Superior temporal gyrus (tissue), 1 donor: ENCODE results near the gene PHLDB1.

Source experiments
- DNase-seq: peaks from one replicate; pipeline ENCODE4 v3.0.0-alpha.2; 2016; ENCODE audit errors: extremely low spot score

The PHLDB1 gene

DNA sequence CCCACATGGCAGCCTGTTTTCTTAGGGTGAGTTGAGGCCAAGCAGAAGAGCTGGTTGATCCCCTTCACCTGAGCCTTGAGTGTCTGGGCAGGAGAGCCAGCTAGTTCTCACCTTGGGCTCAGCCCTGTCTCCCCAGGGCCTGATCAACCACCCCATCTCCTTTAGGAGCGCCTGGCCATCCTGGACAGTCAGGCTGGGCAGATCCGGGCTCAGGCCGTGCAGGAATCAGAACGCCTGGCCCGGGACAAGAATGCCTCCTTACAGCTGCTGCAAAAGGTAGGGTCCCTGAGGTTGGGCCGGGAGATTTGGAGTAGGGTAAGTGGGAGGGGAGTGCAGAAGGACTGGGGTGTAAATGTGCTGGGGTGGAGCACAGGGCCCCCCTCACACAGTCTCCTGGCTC lies 31.3 kb downstream of the PHLDB1 start:
- no peak for DNase-seq

DNA sequence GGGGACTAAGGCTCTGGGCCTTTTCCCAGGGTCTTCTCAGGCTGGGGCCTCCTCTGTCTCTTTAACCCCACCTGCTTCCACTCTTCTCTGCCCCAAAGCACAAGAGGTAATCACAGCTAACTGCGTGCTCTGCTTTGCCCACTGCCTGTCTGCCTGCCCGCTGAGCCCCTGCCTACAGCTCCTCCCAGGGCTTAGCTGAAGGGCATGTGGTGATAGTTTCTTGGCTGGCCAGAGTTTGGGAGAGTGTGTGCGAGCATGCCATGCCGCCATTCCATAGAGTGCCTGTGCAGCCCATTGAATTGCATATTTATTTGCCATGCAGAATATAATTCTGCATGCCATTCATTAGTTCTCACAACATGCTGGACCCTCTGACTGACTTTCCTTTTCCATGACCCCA lies 32.5 kb downstream of the PHLDB1 start:
- DNase-seq: no peak

DNA sequence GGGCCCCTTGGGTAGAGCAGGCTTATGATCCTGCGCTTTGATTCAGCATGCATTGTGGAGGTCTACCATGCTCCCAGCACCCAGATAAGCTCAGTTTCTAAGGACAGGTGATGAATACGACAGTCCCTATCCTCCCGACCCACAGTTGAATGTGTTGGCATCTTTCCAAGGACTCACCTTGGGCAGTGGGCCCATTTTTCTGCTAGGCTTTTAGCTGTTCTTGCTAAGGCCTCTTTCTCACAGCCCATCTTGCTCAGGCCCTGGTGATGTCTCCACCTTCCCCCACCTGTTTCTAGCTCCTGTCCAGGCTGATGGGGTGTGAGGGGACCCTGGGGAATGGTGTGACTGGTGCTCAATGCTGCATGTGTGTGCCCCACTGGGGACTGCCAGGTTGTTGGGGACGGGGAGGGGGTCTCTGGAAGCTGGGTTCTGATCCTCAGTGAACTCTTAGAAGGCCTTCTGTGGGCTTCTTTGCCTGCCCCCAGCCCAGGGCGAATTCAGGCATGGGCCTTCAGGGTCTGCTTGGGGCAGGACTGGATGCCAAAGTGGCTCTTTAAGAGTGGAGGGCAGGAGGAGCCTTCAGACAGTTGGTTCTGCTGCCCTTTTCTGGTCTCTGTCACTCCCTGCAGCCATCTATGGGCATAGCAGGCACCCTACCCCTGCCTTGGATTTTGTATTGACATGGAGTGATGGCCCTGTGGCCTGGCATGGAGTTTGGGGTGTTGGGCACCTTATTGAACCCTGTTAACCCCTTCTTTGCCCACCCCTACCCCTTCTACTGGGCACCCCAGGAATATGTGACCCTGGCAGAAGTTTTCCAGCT lies 33.1 kb downstream of the PHLDB1 start:
- DNase-seq: no peak

DNA sequence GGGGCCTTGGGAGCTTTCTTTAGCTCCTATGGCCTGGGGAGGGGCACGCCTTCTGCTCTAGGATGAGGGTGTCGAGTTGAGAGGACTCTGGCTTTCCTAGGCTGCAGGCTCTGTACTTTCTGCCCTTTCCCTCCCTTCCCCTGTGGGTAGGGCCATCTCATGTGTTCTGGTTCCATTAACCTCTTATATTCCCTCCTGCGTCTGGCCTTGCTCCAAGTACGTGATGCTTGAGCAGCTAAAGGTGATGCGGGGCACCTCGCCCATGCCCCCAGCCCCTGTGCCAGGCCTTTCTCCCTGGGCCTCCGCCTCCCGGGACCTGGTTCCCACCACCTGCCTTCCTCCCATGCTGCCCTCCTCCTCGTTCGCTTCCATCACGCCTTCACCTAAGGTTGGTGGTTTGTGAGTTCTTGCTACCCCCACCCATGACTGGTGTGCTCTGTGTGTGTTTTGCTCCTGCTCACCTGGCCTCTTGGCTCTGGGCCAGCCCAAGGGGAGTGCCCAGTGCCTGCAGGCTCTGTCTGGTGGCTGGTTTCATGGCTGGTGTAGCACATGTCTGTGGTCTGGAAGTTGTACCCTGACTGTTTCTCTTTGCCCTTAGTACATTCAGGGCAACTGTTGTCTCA lies 34.1 kb downstream of the PHLDB1 start:
- DNase-seq: no peak

DNA sequence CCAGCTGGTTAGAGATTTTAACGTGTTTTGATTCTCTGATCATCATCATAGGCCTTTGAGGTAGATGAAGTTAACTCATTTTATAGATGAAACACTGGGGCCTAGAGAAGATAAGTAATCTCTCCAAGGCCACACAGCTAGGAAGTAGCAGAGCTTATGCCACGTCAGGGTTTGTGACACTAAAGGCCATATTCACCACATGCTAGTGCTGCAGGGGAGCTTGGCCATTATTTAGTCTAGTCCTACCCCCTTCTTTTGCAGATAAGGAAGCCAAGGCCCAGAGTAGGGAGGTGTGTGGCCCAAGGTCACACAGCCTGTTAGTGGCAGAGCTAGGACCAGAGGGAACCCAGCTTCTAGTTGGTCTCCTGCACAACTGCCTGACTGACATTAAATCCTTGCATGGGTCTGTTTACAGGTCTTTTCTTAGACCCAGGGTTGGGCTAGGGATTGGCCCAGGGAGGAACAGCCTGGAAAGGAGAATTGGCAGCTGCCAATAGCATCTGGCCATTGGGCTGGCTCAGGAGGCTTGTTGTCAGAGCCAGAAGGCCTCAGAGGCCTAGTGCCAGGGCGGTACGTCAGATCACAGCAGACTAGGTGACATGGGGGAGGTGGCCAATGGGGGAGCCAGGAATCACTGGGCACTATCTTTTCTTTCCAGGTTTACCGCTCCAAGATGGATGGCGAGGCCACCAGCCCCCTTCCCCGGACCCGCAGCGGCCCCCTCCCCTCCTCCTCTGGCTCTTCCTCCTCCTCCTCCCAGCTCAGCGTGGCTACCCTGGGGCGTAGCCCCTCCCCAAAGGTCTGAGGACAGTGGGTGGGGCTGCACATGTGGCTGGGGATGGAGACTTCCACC lies 36.0 kb downstream of the PHLDB1 start:
- no peak for DNase-seq

DNA sequence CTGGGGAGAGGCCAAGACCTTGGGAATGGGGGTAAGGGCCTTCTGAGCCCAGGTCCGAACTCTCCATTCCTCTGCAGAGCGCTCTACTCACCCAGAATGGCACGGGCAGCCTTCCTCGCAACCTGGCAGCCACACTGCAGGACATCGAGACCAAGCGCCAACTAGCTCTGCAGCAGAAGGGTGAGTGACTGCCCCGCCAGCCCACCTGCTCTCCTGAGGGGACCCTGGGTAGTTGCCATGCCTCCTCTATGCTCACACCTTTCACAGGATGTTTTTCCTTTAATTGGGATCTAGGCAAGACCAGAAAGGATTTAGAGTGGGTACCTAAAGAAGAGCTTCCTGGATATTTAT lies 36.6 kb downstream of the PHLDB1 start:
- no peak for DNase-seq

DNA sequence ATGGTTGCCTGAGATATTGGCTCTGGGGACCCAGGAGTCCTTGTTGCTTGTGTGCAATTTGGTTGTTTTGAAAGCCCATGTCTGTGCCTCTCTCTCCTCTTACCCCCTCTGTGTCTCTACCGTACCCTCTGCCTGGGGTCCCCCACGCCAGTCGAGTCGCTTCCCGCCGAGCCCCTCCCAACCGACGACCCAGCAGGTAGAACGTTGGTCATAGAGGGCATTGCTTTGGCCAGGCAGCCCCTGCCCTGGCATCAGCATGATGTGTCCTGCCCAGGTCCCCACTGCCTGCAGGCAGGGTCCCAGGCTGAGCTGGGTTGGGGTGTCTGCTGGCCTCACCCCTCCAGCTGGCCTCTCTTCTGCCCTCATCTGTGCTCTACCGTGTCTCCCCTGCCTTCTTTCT lies 37.1 kb downstream of the PHLDB1 start:
- DNase-seq: no peak

DNA sequence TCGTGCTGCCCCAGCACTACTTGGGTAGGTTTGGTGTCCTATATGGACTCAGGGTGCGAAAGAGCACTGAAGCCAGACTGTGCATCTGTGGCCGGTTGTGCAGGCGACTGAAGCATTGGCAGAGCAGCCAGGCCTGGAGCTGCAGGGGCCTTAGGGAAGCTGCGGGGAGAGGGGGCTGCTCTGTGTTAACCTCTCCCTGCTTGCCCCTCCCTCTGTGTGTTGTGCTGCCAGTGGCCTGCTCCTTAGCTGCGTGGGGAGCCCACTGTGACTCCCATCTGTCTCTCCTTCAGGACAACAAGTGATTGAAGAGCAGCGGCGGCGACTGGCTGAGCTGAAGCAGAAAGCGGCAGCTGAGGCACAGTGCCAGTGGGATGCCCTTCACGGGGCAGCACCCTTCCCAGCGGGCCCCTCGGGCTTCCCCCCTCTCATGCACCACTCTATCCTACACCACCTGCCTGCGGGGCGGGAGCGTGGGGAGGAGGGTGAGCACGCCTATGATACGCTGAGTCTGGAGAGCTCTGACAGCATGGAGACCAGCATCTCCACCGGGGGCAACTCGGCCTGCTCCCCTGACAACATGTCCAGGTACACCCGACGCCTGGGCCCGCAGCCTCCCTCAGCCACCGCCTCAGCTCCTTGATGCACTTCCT lies 37.8 kb downstream of the PHLDB1 start:
- DNase-seq: no peak

DNA sequence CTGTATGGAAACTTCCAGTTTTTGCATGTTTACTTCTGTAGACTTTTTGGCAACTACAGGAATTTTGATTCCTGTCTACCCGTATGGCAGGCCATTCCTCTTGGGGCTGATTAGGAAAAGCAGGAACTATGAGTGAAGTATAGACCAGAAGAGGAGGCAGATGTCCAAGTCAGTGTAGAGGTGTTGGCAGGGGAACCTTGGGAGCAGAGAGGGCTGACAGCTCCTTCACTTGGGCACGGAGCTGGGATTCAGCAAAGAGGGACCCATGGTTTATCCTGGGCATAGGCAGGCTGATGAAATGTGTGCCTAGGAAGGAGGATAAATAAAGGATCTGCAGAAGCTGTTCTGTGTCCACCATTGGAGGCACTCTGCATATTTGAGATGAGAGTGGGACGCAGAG lies 39.0 kb downstream of the PHLDB1 start:
- no peak for DNase-seq

DNA sequence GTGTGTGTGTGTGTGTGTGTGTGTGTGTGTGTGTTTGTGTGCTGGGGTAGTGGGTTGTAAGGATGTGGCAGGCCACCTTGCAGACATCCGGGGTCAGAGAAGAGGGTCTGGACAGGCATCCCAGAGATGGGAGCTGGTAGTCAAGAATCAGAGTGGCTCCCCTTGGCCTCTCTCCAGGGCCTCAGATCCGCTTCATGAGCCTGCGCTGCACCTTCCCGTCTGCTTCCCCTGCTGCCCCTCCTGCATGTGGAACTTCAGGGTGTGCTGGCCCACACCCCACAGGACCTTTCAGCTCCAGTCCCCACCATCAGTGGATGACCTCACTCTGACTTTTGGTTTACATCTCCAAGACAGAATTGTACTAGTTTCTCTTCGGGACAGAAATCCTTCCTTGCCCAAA lies 40.9 kb downstream of the PHLDB1 start:
- DNase-seq: no peak

DNA sequence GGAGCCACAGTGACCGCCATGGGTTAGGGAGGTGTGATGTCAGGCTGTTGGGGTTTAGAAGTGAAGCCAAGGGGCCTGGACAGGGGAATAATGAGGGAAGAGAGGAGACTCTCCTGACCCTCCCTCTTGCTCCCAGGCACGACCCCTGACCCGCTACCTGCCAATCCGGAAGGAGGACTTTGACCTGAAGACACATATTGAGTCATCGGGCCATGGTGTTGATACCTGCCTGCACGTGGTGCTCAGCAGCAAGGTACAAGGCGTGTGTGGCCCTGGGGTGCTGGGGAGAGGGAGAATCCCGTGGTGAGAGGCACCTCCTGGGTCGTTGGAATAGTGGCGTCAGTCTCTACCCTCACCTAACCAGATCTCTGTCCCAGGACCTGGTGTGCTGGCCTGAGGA lies 42.5 kb downstream of the PHLDB1 start:
- DNase-seq: no peak

DNA sequence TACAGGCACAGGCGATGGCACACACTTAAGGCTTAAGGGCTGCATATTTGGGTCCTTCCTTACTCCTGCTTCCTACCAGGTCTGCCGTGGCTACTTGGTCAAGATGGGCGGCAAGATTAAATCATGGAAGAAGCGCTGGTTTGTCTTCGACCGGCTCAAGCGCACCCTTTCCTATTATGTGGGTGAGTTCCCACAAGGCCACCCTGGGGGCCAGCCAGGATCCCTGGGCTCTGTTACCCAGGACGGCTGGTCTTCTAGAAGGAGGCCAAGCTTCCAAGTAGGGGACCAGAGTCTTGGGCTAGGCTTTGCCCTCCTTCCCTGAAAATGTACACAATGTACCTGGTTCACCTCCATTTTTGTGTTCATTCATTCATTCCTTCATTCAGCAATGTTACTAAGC lies 43.0 kb downstream of the PHLDB1 start:
- DNase-seq: no peak

DNA sequence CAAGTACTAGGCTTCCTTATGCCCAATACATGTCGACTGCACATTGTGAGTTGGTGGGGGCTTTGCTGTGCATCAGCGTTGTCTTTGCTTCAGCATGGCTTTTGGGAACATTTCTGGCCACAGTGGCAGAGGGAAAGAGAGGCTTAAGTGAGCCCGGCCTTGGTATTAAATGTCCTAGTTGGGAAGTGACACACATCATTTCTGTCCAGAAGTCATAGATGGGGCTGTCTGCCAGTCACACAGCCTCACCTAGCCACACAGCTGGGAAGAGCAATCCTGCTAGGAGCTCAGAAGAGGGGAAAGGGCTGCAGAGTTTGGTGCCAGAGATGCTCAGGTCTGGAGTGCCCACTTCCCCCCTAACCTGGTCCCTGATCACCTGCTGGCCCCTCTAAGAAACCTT lies 44.4 kb downstream of the PHLDB1 start:
- DNase-seq: no peak

DNA sequence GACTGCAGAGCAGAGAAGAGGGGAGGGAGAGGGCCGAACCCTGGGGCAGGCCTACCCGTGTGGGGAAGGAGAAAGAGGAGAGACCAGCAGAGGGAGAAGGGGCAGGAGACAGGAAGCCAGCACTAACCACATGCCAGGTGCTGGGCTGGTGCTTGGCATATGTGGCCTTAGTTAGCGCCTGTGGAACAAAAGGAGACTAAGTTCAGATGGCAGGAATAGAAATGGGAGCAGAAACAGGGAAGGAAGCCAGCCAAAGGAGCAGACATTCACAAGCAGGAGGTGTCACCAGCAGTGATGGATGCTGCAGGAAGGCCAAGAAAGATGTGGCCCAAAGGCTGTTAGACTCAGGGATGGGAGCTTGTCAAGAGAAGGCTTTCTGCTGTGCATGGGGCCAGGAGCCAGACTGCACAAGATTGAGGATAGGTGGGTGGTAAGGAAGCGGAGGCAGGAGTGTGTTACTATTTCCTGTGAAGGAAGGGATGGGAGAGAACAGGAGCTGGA lies 45.3 kb downstream of the PHLDB1 start:
- DNase-seq: peak; percentile 56

DNA sequence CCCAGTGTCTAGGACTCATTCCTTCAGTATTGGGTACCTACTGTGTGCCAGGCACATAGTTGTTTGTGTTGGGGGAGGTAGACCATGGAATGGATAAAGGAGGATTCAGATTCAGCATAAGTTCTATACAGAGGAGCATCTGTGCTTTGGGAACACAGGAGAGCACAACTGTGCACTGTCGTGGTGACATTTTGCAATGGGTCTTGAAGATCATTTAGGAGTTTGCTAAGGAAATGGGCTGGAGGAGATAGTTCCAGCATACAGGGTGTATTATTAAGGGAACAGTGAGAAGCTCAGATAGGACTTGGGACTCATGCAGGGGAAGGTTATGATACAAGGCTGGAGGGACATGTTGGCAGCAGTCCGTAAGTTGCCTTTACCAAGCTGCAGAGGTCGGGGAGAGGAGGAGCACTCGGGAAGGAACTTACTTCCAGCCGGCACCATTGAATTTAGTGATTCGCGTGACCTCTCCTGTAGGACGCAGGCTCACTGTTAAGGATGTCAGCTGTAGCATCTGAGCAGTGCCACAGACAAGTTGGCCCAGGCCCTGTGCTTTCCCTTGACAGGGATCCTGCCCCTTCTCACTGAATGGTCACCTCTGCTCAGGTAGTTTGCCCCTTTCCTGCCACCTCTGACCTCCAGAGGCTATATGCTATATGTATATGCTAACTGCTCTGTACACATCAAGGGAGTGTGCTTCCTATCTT lies 46.4 kb downstream of the PHLDB1 start:
- no peak for DNase-seq

DNA sequence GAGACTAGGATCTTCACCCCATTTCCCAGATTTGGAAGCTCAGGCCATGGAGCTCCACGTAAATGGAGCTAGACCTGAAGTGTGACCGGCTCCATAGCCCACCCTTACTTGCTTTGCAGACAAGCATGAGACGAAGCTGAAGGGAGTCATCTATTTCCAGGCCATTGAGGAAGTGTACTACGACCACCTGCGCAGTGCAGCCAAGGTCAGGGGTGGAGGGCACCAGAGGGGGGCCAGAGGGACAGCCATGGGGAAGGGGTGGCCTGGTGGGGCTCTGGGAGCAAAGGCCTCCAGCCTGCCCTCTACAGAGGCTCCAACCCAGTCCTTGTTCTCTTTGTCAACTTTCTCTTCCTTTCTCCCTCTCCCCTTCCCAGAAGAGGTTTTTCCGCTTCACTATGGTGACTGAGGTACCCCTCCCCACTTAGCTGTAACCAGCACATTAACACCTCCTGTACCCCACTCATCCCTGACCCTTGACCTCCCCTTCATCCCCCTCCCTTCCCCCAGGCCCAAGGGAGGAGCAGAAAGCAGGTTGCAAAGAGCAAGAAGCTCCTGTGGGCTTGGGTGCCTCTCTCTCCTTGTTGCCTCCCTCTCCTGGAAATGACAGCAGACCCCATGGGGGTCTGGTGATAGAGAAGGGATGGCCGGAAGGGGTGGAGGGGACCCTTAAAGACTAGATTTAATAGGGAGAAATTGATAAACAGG lies 48.2 kb downstream of the PHLDB1 start:
- DNase-seq: no peak

DNA sequence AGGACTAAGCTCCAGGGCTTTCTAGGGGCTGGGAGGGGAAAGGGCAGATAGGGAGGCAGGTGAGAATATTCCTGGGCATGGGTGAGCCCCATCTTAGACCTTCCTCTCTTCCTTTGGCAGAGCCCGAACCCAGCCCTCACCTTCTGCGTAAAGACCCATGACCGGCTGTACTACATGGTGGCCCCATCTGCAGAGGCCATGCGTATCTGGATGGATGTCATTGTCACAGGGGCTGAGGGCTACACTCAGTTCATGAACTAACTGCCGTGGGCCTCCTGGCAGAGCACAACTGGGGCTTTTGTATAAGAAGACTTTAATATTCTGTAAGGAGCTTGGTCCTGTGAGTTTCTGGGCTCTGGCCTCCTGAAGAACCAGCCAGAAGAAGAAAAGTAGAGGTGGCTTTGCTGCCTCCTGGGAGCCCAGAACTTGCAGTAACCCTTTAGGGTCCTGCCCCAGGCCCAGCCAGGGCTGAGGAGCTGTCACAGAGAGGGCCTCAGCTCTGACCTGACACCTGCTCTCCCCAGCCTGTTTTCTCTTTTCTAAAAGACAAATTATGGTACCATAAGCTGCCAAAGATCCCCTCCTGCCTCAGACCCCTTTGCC lies 49.2 kb downstream of the PHLDB1 start:
- DNase-seq: no peak

DNA sequence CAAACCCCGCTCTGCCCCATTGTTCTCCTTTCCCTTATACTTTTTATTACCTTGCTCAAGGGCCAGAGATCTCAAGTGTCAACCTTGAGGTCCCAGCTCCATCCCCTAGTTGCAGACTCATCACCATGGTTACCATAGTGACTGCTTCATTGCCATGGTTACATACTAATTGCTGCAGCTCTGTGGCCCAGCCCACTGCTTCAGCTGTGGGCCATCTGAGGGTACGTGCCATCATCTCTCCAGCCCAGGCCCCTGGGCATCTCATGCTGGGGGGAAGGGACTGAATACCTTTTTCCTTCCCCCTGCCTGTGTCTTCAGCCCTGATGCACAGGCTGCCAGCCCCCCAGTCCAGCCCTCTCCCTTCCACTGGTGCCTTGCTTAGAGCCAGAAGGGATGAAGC lies 49.8 kb downstream of the PHLDB1 start:
- no peak for DNase-seq

DNA sequence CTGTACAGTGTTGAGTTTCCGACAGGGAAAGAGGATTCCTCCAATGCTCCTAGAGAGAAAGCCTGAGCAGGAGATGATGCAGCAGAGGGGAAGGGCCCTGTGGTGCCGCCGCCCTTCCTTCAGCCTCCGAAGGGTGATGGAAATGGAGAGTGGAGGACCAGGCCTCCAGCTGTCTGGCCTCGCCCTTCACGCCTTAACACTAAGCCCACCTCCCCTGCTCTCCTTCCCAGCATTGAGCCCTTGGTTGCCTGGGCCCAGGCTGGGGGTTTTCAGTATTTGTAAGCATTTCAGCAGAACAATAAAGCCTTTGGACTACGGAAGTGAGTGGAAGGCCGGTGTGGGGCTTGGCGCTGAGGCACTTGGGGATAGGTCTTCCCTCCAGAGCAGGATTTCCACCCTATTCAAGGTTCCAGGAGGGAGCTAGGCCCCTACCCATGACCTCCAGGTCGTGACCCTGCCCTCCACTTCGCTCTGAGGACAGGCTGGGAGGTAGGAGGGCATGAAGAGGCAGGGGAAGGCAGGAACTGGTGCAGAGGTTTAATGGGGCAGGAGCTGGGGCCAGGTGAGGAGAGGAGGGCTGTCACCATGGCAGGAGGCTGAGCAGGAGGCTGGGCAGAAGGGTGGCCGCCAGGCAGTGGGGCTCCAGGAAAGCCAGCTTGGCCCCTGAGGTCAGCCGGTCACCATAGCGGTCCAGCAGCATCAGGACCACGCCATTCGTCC lies 50.5 kb downstream of the PHLDB1 start:
- no peak for DNase-seq
